Liver (tissue), 9 donors: ENCODE results near the gene RBMX. TPM values are rescaled to one million over a fixed set of nuclear protein-coding genes. Genes with fewer than 3 reads are reported as not detected.

ENCODE experiments used
- DNase-seq: peaks from one replicate; pipeline ENCODE4 v3.0.0-alpha.2; 2017; ENCODE audit warnings: low spot score
- H3K27ac ChIP-seq, 2 donors: one replicate each; pipeline ENCODE4 v1.7.0; 2013; ENCODE audit warnings: inconsistent platforms in 2 of 2, low read length in 2 of 2, control low read depth in 1 of 2, low read depth in 1 of 2, mild to moderate bottlenecking in 1 of 2
- H3K27me3 ChIP-seq, 4 donors: one replicate each; pipeline versions ENCODE4 v1.6.1 to v1.7.0; 2013; ENCODE audit warnings: low read length in 3 of 4, inconsistent platforms in 1 of 4, mild to moderate bottlenecking in 1 of 4, moderate library complexity in 1 of 4; ENCODE audit not compliant: control insufficient read depth in 4 of 4, insufficient read depth in 4 of 4
- H3K36me3 ChIP-seq, 4 donors: one replicate each; pipeline versions ENCODE4 v1.6.1 to v1.7.0; 2013; ENCODE audit warnings: low read length in 3 of 4, mild to moderate bottlenecking in 3 of 4, low read depth in 1 of 4, moderate library complexity in 1 of 4; ENCODE audit not compliant: control insufficient read depth in 4 of 4, insufficient read depth in 3 of 4
- H3K4me1 ChIP-seq, 4 donors: one replicate each; pipeline versions ENCODE4 v1.6.1 to v1.7.0; 2013; ENCODE audit warnings: low read length in 3 of 4, mild to moderate bottlenecking in 3 of 4, moderate library complexity in 1 of 4; ENCODE audit not compliant: control insufficient read depth in 4 of 4, insufficient read depth in 4 of 4
- H3K4me3 ChIP-seq, 3 donors: one replicate each; pipeline versions ENCODE4 v1.6.1 to v1.7.0; 2013; ENCODE audit warnings: low read length in 3 of 3, control low read depth in 1 of 3, low read depth in 1 of 3, mild to moderate bottlenecking in 1 of 3
- H3K9ac ChIP-seq, 2 donors: one replicate each; pipeline ENCODE4 v1.7.0; 2013; ENCODE audit warnings: low read length in 2 of 2, mild to moderate bottlenecking in 2 of 2, moderate library complexity in 2 of 2, control low read depth in 1 of 2, low read depth in 1 of 2
- H3K9me3 ChIP-seq, 4 donors: one replicate each; pipeline versions ENCODE4 v1.6.1 to v1.7.0; 2013; ENCODE audit warnings: low read length in 3 of 4; ENCODE audit not compliant: control insufficient read depth in 4 of 4
- ATF3 ChIP-seq: IDR thresholded peaks from 2 replicates; pipeline ENCODE4 v1.6.1; 2016; ENCODE audit warnings: antibody characterized with exemption
- CTCF ChIP-seq: fragments of 150-350 bp; IDR thresholded peaks from 2 replicates; pipeline ENCODE4 v1.5.1; 2017; ENCODE audit warnings: improper control_type of control experiment, low read depth, low read length; ENCODE audit not compliant: missing input control
- EGR1 ChIP-seq, 2 donors: IDR thresholded peaks; 2 replicates each; pipeline ENCODE4 v1.6.1; 2016 to 2018; ENCODE audit warnings: antibody characterized with exemption in 2 of 2, low read depth in 2 of 2
- FOXA1 ChIP-seq: IDR thresholded peaks from 2 replicates; pipeline ENCODE4 v1.6.1; 2016; ENCODE audit warnings: antibody characterized with exemption
- FOXA2 ChIP-seq: IDR thresholded peaks from 2 replicates; pipeline ENCODE4 v1.6.1; 2016; ENCODE audit warnings: antibody characterized with exemption
- GABPA ChIP-seq, 2 donors: IDR thresholded peaks in 1 of 2; conservative IDR thresholded peaks in 1 of 2; 2 replicates each; pipeline ENCODE4 v1.6.1; 2016; ENCODE audit warnings: antibody characterized with exemption in 2 of 2, mild to moderate bottlenecking in 1 of 2, moderate library complexity in 1 of 2
- HNF4A ChIP-seq, 2 donors: conservative IDR thresholded peaks; 2 replicates each; pipeline ENCODE4 v1.6.1; 2016; ENCODE audit warnings: antibody characterized with exemption in 2 of 2, mild to moderate bottlenecking in 2 of 2
- HNF4G ChIP-seq: IDR thresholded peaks from 2 replicates; pipeline ENCODE4 v1.6.1; 2016; ENCODE audit warnings: antibody characterized with exemption
- JUND ChIP-seq, 2 donors: IDR thresholded peaks; 2 replicates each; pipeline ENCODE4 v1.6.1; 2016; ENCODE audit warnings: antibody characterized with exemption in 2 of 2
- NR2F2 ChIP-seq: IDR thresholded peaks from 2 replicates; pipeline ENCODE4 v1.6.1; 2016; ENCODE audit warnings: antibody characterized with exemption
- RAD21 ChIP-seq, 2 donors: IDR thresholded peaks; 2 replicates each; pipeline ENCODE4 v1.6.1; 2016; ENCODE audit warnings: antibody characterized with exemption in 2 of 2, mild to moderate bottlenecking in 2 of 2
- SP1 ChIP-seq: IDR thresholded peaks from 2 replicates; pipeline ENCODE4 v1.6.1; 2018; ENCODE audit warnings: antibody characterized with exemption, mild to moderate bottlenecking
- TAF1 ChIP-seq: conservative IDR thresholded peaks from 2 replicates; pipeline ENCODE4 v1.6.1; 2016; ENCODE audit warnings: antibody characterized with exemption, mild to moderate bottlenecking
- YY1 ChIP-seq: IDR thresholded peaks from 2 replicates; pipeline ENCODE4 v1.6.1; 2016; ENCODE audit warnings: antibody characterized with exemption, mild to moderate bottlenecking
- WGBS: extraction: QIAGEN DNeasy Blood & Tissue Kit; methylation state at CpG from one replicate; pipeline ENCODE4 v1.1.7; 2013; 5-methylcytosine and 5-hydroxymethylcytosine counted together
- polyA plus RNA-seq, 2 donors: library from polyadenylated mRNA; stranded (reverse) in 1 of 2; unstranded in 1 of 2; fragments of 200-250 nt in 1 of 2; fragments of >200 nt in 1 of 2; fragmentation: Nextera tagmentation in 1 of 2; extraction: Ambion mirVana in 1 of 2; gene quantifications; one replicate each; pipeline versions ENCODE4 v1.2.1 to v1.2.3, GENCODE V29; 2013 to 2015
- total RNA-seq, 2 donors: library from RNA; depleted of rRNA; stranded (reverse); fragments of >200 nt; gene quantifications; one replicate each; pipeline ENCODE4 v1.2.3, GENCODE V29; 2014
- TF ChIP-seq, protein P1 (sequence below): IDR thresholded peaks from 2 replicates; pipeline ENCODE4 v1.6.1; 2016; ENCODE audit warnings: antibody characterized with exemption
- TF ChIP-seq, protein P2 (sequence below): IDR thresholded peaks from 2 replicates; pipeline ENCODE4 v1.6.1; 2016; ENCODE audit warnings: antibody characterized with exemption
- TF ChIP-seq, protein P3 (sequence below): IDR thresholded peaks from 2 replicates; pipeline ENCODE4 v1.6.1; 2016; ENCODE audit warnings: antibody characterized with exemption, mild to moderate bottlenecking
- donor health status: healthy.
- donor health status: healthy.
- donor health status: healthy.
- donor health status: healthy.
- donor health status: healthy.

Gene RBMX
- total and polyA plus RNA-seq, 4 donors: 29.3 to 93.6 (median 63.2) TPM

DNA sequence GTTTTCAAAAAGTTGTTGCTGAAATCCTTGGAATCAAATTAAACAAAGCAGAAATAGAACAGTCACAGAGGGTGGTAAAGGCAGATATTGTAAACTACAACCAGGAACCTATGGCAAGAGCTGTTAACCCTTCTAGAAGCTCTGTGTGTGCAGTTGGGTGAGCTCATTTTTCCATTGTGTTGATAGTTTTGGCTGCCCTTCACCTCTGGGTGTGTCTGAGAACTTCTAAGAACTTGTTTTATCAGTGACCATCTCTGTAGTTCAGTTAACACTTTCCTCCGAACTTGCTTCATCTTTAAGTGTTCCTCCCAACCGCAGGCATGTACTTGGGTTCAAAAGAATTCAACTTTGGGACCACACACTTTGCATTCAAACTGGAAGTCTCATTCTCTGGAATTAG is 32.7 kb downstream of the RBMX start:
- 81% methylated on average over 2 of the region's 2 CpGs for WGBS
- Histone ChIP-seq H3K4me3 (no peak overlapping the region), H3K27ac (no peak overlapping the region), H3K36me3 (peaks cover 0 to 14% (median 3%) of the 10 kb centered on the region in 4 donors), H3K9me3 (no peaks in the 10 kb centered on the region), H3K9ac (no peak overlapping the region), H3K4me1 (no peaks in the 10 kb centered on the region), H3K27me3 (no peaks in the 10 kb centered on the region)
- no peak for DNase-seq
- TF ChIP-seq RAD21 (IDR thresholded peaks at IDR 0.05): no peak
- no peak for TF ChIP-seq HNF4A (conservative IDR thresholded peaks at IDR 0.05)

- H3K4me3 ChIP-seq: no peak overlapping the region
- H3K27me3 ChIP-seq: no peaks in the 10 kb centered on the region
- H3K9me3 ChIP-seq: no peaks in the 10 kb centered on the region
- WGBS: 83% methylated on average over 1 of the region's 1 CpG
- DNase-seq: no peak
- H3K9ac ChIP-seq: no peak overlapping the region
- no peaks in the 10 kb centered on the region for H3K4me1 ChIP-seq
- TF ChIP-seq, protein P1, sequence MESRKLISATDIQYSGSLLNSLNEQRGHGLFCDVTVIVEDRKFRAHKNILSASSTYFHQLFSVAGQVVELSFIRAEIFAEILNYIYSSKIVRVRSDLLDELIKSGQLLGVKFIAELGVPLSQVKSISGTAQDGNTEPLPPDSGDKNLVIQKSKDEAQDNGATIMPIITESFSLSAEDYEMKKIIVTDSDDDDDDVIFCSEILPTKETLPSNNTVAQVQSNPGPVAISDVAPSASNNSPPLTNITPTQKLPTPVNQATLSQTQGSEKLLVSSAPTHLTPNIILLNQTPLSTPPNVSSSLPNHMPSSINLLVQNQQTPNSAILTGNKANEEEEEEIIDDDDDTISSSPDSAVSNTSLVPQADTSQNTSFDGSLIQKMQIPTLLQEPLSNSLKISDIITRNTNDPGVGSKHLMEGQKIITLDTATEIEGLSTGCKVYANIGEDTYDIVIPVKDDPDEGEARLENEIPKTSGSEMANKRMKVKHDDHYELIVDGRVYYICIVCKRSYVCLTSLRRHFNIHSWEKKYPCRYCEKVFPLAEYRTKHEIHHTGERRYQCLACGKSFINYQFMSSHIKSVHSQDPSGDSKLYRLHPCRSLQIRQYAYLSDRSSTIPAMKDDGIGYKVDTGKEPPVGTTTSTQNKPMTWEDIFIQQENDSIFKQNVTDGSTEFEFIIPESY: no peak
- TF ChIP-seq HNF4A (conservative IDR thresholded peaks at IDR 0.05): no peak
- no peak for TF ChIP-seq EGR1 (IDR thresholded peaks at IDR 0.05; ENCODE audit: low read depth in 2 of 2)
- no peak for TF ChIP-seq FOXA2
- no peak for TF ChIP-seq HNF4G
- TF ChIP-seq, protein P2, sequence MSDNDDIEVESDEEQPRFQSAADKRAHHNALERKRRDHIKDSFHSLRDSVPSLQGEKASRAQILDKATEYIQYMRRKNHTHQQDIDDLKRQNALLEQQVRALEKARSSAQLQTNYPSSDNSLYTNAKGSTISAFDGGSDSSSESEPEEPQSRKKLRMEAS: no peak
- TF ChIP-seq NR2F2: no peak
- TF ChIP-seq TAF1: no peak
- TF ChIP-seq SP1: no peak
- no peak for TF ChIP-seq YY1
- TF ChIP-seq GABPA (IDR thresholded peaks at IDR 0.05 in 1 of 2, conservative IDR thresholded peaks at IDR 0.05 in 1 of 2): no peak
- TF ChIP-seq FOXA1: no peak
- TF ChIP-seq ATF3: no peak
- H3K36me3 ChIP-seq: no peaks in the 10 kb centered on the region
- H3K27ac ChIP-seq: no peak overlapping the region
Measured at GRCh38 chrX:136839196-136839595, 41.3 kb downstream of the RBMX start.

GRCh38 chrX:136835761-136836160 is 44.8 kb downstream of the RBMX start:
- Histone ChIP-seq H3K4me1 (no peaks in the 10 kb centered on the region), H3K27me3 (no peaks in the 10 kb centered on the region), H3K36me3 (no peaks in the 10 kb centered on the region), H3K9me3 (no peaks in the 10 kb centered on the region), H3K9ac (no peak overlapping the region), H3K4me3 (no peak overlapping the region), H3K27ac (no peak overlapping the region)
- 83% methylated on average over 4 of the region's 4 CpGs for WGBS
- no peak for DNase-seq
- TF ChIP-seq JUND (IDR thresholded peaks at IDR 0.05) (no peak), ATF3 (no peak), FOXA2 (no peak), RAD21 (IDR thresholded peaks at IDR 0.05) (no peak), HNF4A (conservative IDR thresholded peaks at IDR 0.05) (no peak), GABPA (IDR thresholded peaks at IDR 0.05 in 1 of 2, conservative IDR thresholded peaks at IDR 0.05 in 1 of 2) (no peak), EGR1 (IDR thresholded peaks at IDR 0.05; ENCODE audit: low read depth in 2 of 2) (no peak), SP1 (no peak), FOXA1 (no peak), CTCF (no peak), NR2F2 (no peak)
- TF ChIP-seq, protein P2: no peak
- TF ChIP-seq, protein P3, sequence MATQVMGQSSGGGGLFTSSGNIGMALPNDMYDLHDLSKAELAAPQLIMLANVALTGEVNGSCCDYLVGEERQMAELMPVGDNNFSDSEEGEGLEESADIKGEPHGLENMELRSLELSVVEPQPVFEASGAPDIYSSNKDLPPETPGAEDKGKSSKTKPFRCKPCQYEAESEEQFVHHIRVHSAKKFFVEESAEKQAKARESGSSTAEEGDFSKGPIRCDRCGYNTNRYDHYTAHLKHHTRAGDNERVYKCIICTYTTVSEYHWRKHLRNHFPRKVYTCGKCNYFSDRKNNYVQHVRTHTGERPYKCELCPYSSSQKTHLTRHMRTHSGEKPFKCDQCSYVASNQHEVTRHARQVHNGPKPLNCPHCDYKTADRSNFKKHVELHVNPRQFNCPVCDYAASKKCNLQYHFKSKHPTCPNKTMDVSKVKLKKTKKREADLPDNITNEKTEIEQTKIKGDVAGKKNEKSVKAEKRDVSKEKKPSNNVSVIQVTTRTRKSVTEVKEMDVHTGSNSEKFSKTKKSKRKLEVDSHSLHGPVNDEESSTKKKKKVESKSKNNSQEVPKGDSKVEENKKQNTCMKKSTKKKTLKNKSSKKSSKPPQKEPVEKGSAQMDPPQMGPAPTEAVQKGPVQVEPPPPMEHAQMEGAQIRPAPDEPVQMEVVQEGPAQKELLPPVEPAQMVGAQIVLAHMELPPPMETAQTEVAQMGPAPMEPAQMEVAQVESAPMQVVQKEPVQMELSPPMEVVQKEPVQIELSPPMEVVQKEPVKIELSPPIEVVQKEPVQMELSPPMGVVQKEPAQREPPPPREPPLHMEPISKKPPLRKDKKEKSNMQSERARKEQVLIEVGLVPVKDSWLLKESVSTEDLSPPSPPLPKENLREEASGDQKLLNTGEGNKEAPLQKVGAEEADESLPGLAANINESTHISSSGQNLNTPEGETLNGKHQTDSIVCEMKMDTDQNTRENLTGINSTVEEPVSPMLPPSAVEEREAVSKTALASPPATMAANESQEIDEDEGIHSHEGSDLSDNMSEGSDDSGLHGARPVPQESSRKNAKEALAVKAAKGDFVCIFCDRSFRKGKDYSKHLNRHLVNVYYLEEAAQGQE: no peak
- TF ChIP-seq, protein P1: no peak
